ENCODE data around the gene VWA3B.

DNA sequence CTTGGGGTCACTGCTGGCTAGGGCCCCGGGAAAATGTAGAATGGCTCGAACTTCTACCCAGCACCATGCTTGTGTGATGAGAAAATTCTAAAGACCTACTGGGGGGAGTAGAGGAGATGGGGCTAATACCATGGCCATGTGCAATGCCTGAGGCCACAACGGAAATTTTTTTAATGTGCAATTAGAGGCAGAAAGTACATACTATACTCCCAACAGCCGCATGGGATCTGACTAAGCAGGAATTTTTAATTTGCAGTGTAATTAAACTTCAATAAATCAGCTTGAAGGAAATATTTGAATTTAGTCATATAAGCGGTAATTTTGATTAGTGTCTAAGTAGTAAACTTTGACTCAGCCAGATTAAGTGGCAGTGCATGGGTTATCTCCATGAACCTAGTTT is 206.1 kb downstream of the VWA3B start:
- TF ChIP-seq, protein P1, sequence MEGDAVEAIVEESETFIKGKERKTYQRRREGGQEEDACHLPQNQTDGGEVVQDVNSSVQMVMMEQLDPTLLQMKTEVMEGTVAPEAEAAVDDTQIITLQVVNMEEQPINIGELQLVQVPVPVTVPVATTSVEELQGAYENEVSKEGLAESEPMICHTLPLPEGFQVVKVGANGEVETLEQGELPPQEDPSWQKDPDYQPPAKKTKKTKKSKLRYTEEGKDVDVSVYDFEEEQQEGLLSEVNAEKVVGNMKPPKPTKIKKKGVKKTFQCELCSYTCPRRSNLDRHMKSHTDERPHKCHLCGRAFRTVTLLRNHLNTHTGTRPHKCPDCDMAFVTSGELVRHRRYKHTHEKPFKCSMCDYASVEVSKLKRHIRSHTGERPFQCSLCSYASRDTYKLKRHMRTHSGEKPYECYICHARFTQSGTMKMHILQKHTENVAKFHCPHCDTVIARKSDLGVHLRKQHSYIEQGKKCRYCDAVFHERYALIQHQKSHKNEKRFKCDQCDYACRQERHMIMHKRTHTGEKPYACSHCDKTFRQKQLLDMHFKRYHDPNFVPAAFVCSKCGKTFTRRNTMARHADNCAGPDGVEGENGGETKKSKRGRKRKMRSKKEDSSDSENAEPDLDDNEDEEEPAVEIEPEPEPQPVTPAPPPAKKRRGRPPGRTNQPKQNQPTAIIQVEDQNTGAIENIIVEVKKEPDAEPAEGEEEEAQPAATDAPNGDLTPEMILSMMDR (IDR thresholded peaks at IDR 0.05; ENCODE audit: extremely low read depth in 1 of 2, insufficient read depth in 1 of 2, low read depth in 1 of 2, low read length in 2 of 2): no peak
- TF ChIP-seq POLR2A (IDR thresholded peaks at IDR 0.05; ENCODE audit: low read depth, low read length): no peak
- TF ChIP-seq POLR2AphosphoS5 (IDR thresholded peaks at IDR 0.05; ENCODE audit: insufficient read depth, low read depth, low read length): no peak
- TF ChIP-seq GATA2 (IDR thresholded peaks at IDR 0.05; ENCODE audit: insufficient read depth, insufficient read length, low read depth, low read length): no peak
- TF ChIP-seq EZH2 (IDR thresholded peaks at IDR 0.05; ENCODE audit: borderline replicate concordance, low read depth, low read length, severe bottlenecking): no peak
- TF ChIP-seq JUN (IDR thresholded peaks at IDR 0.05; ENCODE audit: borderline replicate concordance, insufficient read depth, insufficient read length, low read depth): no peak
- no peak for TF ChIP-seq MYC (IDR thresholded peaks at IDR 0.05; ENCODE audit: low read depth, low read length)
- TF ChIP-seq, protein P2, sequence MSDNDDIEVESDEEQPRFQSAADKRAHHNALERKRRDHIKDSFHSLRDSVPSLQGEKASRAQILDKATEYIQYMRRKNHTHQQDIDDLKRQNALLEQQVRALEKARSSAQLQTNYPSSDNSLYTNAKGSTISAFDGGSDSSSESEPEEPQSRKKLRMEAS (IDR thresholded peaks at IDR 0.05; ENCODE audit: insufficient read depth, insufficient read length): no peak

Data from endothelial cell of umbilical vein (primary cell).